ENCODE results near the gene C2CD2.

C2CD2 gene

DNA sequence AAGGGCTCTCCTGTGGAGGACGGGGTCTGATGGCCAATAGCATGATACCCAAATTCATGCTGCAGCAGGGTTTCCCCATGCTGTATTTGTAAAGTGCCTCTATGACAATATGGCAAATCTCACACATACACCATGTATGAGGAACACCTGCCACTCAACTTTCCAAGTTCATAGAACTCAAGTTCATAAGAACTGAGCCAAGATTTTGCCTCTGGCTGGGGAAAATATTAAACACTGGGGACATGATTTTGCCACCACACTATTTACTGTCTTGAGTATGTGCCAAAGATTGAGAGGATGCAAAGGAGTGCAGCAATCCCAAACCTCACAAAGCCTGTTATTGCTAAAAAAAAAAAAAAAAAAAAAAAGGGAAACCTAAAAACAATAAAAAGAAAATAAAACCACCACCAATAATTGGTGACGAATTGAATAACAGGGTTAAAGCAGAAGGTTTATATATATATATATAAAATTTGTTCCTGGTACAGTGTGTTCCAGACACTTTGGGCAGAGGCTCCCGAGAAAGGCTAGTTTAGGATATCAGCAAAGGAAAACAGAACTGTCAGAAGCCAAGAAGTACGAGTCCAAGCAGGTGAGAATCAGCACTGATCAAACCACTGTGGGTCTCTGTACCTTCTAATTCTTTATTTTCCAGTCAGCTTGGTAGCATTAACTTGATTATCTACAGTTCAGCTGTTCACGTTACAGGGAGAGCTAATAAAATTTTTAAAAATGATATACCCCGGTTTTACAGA is 32.0 kb upstream of the C2CD2 start:
- TF ChIP-seq, protein P1, sequence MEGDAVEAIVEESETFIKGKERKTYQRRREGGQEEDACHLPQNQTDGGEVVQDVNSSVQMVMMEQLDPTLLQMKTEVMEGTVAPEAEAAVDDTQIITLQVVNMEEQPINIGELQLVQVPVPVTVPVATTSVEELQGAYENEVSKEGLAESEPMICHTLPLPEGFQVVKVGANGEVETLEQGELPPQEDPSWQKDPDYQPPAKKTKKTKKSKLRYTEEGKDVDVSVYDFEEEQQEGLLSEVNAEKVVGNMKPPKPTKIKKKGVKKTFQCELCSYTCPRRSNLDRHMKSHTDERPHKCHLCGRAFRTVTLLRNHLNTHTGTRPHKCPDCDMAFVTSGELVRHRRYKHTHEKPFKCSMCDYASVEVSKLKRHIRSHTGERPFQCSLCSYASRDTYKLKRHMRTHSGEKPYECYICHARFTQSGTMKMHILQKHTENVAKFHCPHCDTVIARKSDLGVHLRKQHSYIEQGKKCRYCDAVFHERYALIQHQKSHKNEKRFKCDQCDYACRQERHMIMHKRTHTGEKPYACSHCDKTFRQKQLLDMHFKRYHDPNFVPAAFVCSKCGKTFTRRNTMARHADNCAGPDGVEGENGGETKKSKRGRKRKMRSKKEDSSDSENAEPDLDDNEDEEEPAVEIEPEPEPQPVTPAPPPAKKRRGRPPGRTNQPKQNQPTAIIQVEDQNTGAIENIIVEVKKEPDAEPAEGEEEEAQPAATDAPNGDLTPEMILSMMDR (IDR thresholded peaks at IDR 0.05; ENCODE audit: borderline replicate concordance, control extremely low read depth, extremely low read depth, insufficient read depth, missing control alignments) = no peak

DNA sequence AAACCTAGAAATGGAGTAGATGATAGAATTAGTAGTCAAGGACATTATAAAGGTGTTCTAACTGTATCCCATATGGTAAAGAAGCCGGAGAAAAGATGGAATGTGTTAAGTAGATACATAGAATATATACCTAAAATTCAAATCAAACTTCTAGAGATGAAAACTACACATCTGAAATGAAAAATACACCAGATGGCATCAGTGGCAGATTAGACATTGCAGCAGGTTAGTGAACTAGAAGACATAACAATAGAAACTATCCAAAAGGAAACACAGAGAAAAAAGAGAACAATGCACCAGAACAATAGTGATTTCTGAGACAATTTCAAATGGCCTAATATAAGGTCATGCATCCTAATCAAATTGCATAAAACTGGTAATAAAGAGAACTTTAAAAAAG is 29.4 kb upstream of the C2CD2 start:
- DNase-seq (ENCODE audit: low spot score) = no peak
- in situ Hi-C loops (cut with MboI; ENCODE audit: low sequenced_read_pairs, unreplicated experiment) = no loop called here
- TF ChIP-seq, protein P1 (IDR thresholded peaks at IDR 0.05; ENCODE audit: borderline replicate concordance, control extremely low read depth, extremely low read depth, insufficient read depth, missing control alignments) = no peak

More for the DNA sequence above, 32.0 kb upstream of the C2CD2 start:
- in situ Hi-C loops (cut with MboI; ENCODE audit: low sequenced_read_pairs, unreplicated experiment) = no loop called here
- no peak for DNase-seq (ENCODE audit: low spot score)

DNA sequence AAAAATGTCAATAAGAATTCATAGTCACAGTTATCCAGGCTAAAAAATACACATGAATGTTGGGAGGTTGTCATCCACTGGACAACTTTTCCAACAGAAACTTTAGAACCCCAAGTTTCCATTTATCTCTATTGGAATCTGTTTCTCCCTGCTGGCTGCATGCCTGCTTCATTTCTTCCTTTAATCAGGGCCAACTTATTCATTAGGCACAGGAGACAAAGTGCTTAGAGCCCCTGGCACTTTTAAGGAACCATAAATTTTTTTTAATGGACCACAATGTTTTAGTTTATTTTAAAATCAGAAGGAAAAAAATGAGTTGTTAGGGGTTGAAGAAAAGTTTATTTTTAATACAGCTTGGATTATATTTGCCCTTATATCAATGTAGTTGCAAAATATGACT is 26.7 kb upstream of the C2CD2 start:
- no peak for DNase-seq (ENCODE audit: low spot score)
- TF ChIP-seq, protein P1 (IDR thresholded peaks at IDR 0.05; ENCODE audit: borderline replicate concordance, control extremely low read depth, extremely low read depth, insufficient read depth, missing control alignments) = no peak
- in situ Hi-C loops (cut with MboI; ENCODE audit: low sequenced_read_pairs, unreplicated experiment) = no loop called here

DNA sequence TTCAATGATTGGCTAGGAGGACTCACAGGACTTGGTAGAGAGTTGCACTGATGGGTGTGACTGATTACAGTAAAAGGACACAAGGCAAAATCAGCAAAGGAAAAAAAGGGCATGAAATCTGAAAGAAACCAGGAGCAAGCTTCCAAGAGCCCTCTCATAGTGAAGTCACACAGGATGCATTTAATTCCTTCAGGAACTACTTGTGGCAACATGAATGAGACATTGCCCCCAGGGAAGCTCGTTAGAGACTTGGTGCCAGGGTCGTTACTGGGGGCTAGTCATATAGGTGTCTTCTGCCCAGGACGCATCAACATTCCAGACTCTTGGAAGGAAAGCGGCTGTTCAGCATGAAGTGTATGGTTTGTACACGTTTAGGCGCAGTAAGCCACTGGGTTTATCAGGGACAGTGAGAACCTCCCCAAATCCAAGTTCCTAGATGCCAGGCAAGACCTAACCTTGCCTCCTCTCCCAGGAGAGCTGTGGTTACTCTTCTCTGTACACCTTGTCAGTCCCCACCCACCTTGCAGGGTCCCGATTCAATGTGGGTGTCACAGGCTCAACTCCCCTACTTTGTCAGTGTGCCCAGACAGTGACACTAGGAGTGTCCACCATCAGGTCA is 26.0 kb upstream of the C2CD2 start:
- no peak for DNase-seq (ENCODE audit: low spot score)
- TF ChIP-seq, protein P1 (IDR thresholded peaks at IDR 0.05; ENCODE audit: borderline replicate concordance, control extremely low read depth, extremely low read depth, insufficient read depth, missing control alignments) = no peak
- in situ Hi-C loops (cut with MboI; ENCODE audit: low sequenced_read_pairs, unreplicated experiment) = no loop called here

DNA sequence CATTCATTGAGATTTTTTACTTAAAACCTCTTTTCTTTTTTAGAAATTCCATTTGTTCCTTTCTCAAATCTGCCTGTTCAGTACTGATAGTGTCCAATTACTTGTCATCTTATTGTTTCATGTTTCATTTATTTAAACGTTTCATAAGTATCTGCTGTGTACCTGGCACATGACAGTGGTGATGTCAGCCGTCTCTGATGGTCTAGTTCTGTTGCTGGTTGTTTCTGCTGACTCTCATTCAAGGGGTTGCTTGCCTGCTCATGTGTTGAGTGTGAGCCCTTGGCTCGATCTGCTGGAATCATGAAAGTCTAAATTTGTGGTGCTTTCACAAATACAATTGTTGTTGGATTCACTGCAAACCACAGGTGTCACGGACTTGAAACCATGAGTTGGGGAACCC is 25.5 kb upstream of the C2CD2 start:
- TF ChIP-seq, protein P1 (IDR thresholded peaks at IDR 0.05; ENCODE audit: borderline replicate concordance, control extremely low read depth, extremely low read depth, insufficient read depth, missing control alignments) = no peak
- in situ Hi-C loops (cut with MboI; ENCODE audit: low sequenced_read_pairs, unreplicated experiment) = no loop called here
- no peak for DNase-seq (ENCODE audit: low spot score)

DNA sequence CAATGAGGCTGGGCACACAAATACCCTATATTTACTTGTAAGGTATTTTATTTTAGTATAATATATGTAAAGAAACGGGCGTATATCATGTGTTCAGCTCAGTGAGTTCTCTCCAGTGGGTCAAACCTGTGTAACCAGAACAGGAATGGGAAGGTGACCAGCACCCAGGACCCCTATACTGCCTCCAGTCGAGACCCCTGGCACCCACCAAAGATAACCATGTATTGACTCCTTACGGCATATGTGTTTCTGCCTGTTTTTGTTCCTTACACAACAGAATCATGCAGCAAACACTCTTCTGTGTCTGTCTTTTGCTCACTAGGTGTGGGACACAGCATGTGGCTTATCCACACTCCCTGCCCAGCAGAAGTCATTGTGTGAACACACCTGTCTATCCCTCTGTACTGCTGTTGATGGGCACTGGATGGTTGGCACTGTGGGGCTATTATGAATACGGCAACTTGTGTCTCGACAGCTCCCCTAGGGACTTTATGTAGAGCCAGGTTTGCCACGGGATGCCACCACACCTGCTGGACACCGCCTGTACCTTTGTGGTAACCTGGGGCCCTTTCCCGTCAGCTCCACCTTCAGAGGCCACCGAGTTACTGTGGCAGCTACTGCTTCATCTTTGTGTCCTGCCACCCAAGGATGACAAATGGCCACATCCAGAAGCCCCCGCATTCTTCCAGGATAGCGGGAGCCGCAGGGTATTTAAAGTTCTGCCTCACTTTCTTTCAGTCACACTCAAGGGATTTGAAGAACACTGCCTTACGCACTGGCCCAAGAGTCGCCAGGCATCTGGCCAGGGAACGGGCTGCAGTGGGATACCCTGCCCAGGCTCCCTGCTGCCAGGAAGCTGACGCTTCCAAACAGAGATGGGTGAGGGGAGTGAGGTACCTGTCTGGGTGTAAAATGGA is 23.5 kb upstream of the C2CD2 start:
- in situ Hi-C loops (cut with MboI; ENCODE audit: low sequenced_read_pairs, unreplicated experiment) = no loop called here
- no peak for DNase-seq (ENCODE audit: low spot score)
- TF ChIP-seq, protein P1 (IDR thresholded peaks at IDR 0.05; ENCODE audit: borderline replicate concordance, control extremely low read depth, extremely low read depth, insufficient read depth, missing control alignments) = no peak
